Ishikawa (cell line): Measurements from ENCODE around the gene NR2F1-AS1.
A peak's percentile ranks its signal among the peaks of the same experiment; 100 is the strongest.

Source experiments
- CREB1 ChIP-seq: IDR thresholded peaks from 2 replicates; pipeline ENCODE4 v1.6.1; 2012; ENCODE audit warnings: low read depth
- EGR1 ChIP-seq: IDR thresholded peaks from 2 replicates; pipeline ENCODE4 v1.6.1; 2012
- EP300 ChIP-seq: IDR thresholded peaks from 2 replicates; pipeline ENCODE4 v1.6.1; 2012; ENCODE audit warnings: borderline replicate concordance
- FOXM1 ChIP-seq: IDR thresholded peaks from 2 replicates; pipeline ENCODE4 v1.6.1; 2012; ENCODE audit warnings: low read depth, borderline replicate concordance
- RAD21 ChIP-seq: IDR thresholded peaks from 2 replicates; pipeline ENCODE4 v1.6.1; 2012; ENCODE audit warnings: low read depth
- TAF1 ChIP-seq: IDR thresholded peaks from 2 replicates; pipeline ENCODE4 v1.6.1; 2012; ENCODE audit warnings: low read depth, mild to moderate bottlenecking
- TCF12 ChIP-seq: IDR thresholded peaks from 2 replicates; pipeline ENCODE4 v1.6.1; 2012; ENCODE audit warnings: low read depth
- YY1 ChIP-seq: IDR thresholded peaks from 2 replicates; pipeline ENCODE4 v1.6.1; 2012; ENCODE audit warnings: low read depth
- TF ChIP-seq, protein P1 (sequence below): IDR thresholded peaks from 2 replicates; pipeline ENCODE4 v1.6.1; 2012
- TF ChIP-seq, protein P2 (sequence below): IDR thresholded peaks from 2 replicates; pipeline ENCODE4 v1.6.1; 2012

DNA sequence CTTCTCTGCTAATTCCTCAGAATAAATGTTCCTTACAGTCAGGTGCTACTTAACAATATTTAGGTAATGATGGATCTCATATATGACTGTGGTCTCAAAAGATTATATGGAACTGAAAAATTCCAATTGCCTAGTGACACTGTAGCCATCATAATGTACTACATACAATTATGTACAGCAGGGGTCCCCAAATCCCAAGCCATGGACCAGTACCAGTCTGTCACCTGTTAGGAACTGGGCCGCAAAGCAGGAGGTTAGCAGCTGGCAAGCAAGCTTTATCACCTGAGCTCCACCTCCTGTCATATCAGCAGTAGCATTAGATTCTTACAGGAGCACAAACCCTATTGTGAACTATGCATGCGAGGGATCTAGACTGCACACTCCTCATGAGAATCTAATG lies 69.6 kb downstream of the NR2F1-AS1 start:
- TF ChIP-seq TCF12 (no peak), EP300 (no peak), CREB1 (no peak), FOXM1 (no peak), RAD21 (peak; percentile 18; the same call in 1 of the 2 replicates), EGR1 (no peak), TAF1 (no peak), YY1 (no peak)
- TF ChIP-seq, protein P1, sequence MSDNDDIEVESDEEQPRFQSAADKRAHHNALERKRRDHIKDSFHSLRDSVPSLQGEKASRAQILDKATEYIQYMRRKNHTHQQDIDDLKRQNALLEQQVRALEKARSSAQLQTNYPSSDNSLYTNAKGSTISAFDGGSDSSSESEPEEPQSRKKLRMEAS = no peak
- TF ChIP-seq, protein P2, sequence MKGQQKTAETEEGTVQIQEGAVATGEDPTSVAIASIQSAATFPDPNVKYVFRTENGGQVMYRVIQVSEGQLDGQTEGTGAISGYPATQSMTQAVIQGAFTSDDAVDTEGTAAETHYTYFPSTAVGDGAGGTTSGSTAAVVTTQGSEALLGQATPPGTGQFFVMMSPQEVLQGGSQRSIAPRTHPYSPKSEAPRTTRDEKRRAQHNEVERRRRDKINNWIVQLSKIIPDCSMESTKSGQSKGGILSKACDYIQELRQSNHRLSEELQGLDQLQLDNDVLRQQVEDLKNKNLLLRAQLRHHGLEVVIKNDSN = no peak
